ENCODE measurements around the gene TMCC3.

GRCh38 chr12:94689646-94690036 lies 39.3 kb upstream of the TMCC3 start:
- TF ChIP-seq CTCF (IDR thresholded peaks at IDR 0.05) (no peak), CBFB (CRISPR knock-in tag; IDR thresholded peaks at IDR 0.05; ENCODE audit: low read depth) (no peak), MYBL2 (CRISPR knock-in tag; IDR thresholded peaks at IDR 0.05) (no peak), ESRRA (CRISPR knock-in tag; IDR thresholded peaks at IDR 0.05; ENCODE audit: borderline replicate concordance) (no peak), ZNF263 (CRISPR knock-in tag; IDR thresholded peaks at IDR 0.05; ENCODE audit: low read depth) (no peak)
